GM23248 (cell line): ENCODE data around the gene TEAD1.

ENCODE experiments used
- EZH2 ChIP-seq: fragments of 200-600 bp; sonication (generic); IDR thresholded peaks from 2 replicates; pipeline ENCODE4 v1.6.1; 2018; ENCODE audit warnings: antibody characterized with exemption, mild to moderate bottlenecking; ENCODE audit not compliant: insufficient read depth, poor library complexity, severe bottlenecking
- EZH2phosphoT487 ChIP-seq: fragments of 200-600 bp; sonication (generic); IDR thresholded peaks from 2 replicates; pipeline ENCODE4 v1.6.1; 2018; ENCODE audit warnings: antibody characterized with exemption, moderate library complexity, mild to moderate bottlenecking, low read depth; ENCODE audit not compliant: insufficient read depth

GRCh38 chr11:12725055-12725862 is 51.0 kb downstream of the TEAD1 start:
- TF ChIP-seq EZH2 (no peak), EZH2phosphoT487 (no peak)
